ENCODE measurements around the gene CPPED1.

Gene CPPED1

DNA sequence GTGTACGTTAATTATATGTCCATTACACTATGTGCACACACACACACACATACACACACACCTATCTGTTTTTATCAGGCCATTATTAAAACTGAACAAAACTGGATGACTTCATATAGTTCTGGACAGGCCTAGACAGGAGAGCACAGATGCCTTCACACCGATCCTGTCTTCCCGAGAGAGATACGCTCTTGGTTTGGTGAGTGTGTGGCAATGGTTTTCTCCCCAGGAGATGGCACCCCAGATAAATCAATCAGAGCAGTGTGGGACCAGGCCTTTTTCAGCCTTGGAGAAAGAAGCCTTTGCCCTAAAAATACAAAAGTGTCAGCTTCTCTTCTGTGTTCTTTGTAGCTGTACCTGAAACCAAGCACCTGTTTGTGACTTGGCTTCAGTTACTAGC, 83.7 kb downstream of the CPPED1 start:
- Histone ChIP-seq H3K36me3 (ENCODE audit: control insufficient read depth, insufficient read depth, low read length) (no peaks in the 10 kb centered on the region), H3K4me3 (ENCODE audit: insufficient read depth, low read depth, low read length) (no peak overlapping the region), H3K27ac (ENCODE audit: insufficient read depth, low read depth, low read length, poor library complexity, severe bottlenecking) (no peak overlapping the region), H3K9me3 (ENCODE audit: control insufficient read depth, low read length) (no peaks in the 10 kb centered on the region), H3K4me1 (ENCODE audit: control insufficient read depth, insufficient read depth, low read length) (peaks cover 6% of the 10 kb centered on the region), H3K27me3 (ENCODE audit: control insufficient read depth, insufficient read depth, low read length, poor library complexity, severe bottlenecking) (no peaks in the 10 kb centered on the region)
- 95 to 99% methylated on average over 4 of the region's 4 CpGs for WGBS, 2 experiments

DNA sequence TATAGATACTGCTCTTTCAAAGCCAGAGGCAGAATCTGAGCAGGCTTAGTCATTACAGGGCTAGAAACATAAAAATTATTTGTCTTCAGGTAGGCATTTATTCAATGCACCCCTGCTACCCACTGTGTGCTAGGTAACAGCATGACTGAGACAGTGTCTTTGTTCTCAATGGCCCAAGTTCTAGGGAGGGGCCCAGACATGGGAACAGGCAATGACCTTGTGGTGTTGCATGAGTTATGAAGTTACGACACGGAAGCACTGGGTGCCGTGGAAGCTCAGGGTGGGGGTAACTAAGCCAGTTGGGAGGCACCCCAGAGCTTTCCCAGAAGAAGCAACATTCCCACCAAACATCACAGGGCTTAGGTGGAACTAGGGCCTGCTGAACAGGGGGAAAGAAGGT, 87.0 kb downstream of the CPPED1 start:
- Histone ChIP-seq H3K4me3 (ENCODE audit: insufficient read depth, low read depth, low read length) (no peak overlapping the region), H3K9me3 (ENCODE audit: control insufficient read depth, low read length) (no peaks in the 10 kb centered on the region), H3K27ac (ENCODE audit: insufficient read depth, low read depth, low read length, poor library complexity, severe bottlenecking) (no peak overlapping the region), H3K27me3 (ENCODE audit: control insufficient read depth, insufficient read depth, low read length, poor library complexity, severe bottlenecking) (no peaks in the 10 kb centered on the region), H3K36me3 (ENCODE audit: control insufficient read depth, insufficient read depth, low read length) (no peaks in the 10 kb centered on the region), H3K4me1 (ENCODE audit: control insufficient read depth, insufficient read depth, low read length) (no peaks in the 10 kb centered on the region)
- WGBS, 2 experiments: 90 to 100% methylated on average over 2 to 3 of the region's 3 CpGs

DNA sequence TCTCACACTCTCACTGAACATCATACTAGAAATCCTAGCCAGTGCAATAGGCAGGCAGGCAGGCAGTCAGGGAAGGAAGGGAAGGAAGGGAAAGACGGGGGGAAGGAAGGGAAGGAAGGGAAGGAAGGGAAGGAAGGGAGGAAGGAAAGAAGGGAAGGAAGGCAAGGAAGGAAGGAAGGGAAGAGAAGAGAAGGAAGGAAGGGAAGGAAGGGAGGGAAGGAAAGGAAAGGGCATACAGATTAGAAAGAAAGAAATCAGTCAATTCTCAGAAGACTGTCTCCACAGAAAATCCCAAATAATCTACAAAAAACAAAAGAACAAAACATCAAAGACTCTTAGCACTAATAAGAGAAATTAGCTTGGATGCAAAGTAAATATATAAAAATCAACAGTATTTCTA, 93.9 kb downstream of the CPPED1 start:
- 78 to 87% methylated on average over 1 of the region's 1 CpG for WGBS, 2 experiments
- H3K4me1 ChIP-seq (ENCODE audit: control insufficient read depth, insufficient read depth, low read length): no peaks in the 10 kb centered on the region
- no peak overlapping the region for H3K27ac ChIP-seq (ENCODE audit: insufficient read depth, low read depth, low read length, poor library complexity, severe bottlenecking)
- no peaks in the 10 kb centered on the region for H3K9me3 ChIP-seq (ENCODE audit: control insufficient read depth, low read length)
- H3K36me3 ChIP-seq (ENCODE audit: control insufficient read depth, insufficient read depth, low read length): no peaks in the 10 kb centered on the region
- H3K4me3 ChIP-seq (ENCODE audit: insufficient read depth, low read depth, low read length): no peak overlapping the region
- H3K27me3 ChIP-seq (ENCODE audit: control insufficient read depth, insufficient read depth, low read length, poor library complexity, severe bottlenecking): no peaks in the 10 kb centered on the region

DNA sequence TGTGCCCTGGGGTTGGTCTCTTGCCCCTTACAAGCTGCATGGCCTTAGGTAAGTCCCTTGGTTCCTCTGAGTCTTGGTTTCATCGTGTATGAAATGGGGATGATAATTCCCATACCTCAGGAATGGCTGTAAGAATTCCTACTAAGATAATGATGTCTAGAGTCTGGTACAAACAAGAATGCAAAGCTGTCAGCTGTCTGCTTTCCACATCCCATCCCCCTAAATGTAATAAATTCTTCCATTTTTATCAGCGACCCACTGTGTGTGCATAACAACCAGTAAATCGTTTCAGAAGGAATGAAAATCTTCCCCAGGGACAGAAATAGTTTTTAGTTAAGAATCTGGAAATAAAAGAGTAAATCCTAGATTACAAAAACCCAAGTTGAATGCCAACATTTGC, 95.4 kb downstream of the CPPED1 start:
- no peaks in the 10 kb centered on the region for H3K9me3 ChIP-seq (ENCODE audit: control insufficient read depth, low read length)
- H3K27me3 ChIP-seq (ENCODE audit: control insufficient read depth, insufficient read depth, low read length, poor library complexity, severe bottlenecking): no peaks in the 10 kb centered on the region
- 94% methylated on average over 3 of the region's 3 CpGs; no CpG with 5 or more reads in 1 of the 2 experiments for WGBS, 2 experiments
- H3K27ac ChIP-seq (ENCODE audit: insufficient read depth, low read depth, low read length, poor library complexity, severe bottlenecking): no peak overlapping the region
- no peaks in the 10 kb centered on the region for H3K4me1 ChIP-seq (ENCODE audit: control insufficient read depth, insufficient read depth, low read length)
- H3K36me3 ChIP-seq (ENCODE audit: control insufficient read depth, insufficient read depth, low read length): no peaks in the 10 kb centered on the region
- no peak overlapping the region for H3K4me3 ChIP-seq (ENCODE audit: insufficient read depth, low read depth, low read length)

DNA sequence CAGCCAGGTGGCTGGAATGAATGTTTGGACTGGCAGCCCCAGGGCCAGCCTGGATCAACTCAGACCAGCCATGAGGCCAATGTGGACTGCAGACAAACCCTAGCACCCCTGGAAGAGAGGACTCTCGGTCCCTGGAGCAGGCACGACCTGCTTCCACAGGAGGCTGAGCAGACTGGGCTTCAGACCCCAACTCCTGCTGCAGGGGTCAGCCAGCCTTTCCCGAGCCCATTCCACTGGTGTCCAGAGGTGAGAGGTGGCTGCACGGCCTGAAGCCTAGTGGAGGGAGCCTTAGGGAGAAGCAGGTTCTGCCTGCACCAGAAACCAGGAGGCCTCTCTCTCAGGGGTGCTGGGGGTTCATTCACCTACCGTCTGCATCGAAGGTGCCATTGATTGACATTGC, 97.1 kb downstream of the CPPED1 start:
- H3K4me1 ChIP-seq (ENCODE audit: control insufficient read depth, insufficient read depth, low read length): no peaks in the 10 kb centered on the region

DNA sequence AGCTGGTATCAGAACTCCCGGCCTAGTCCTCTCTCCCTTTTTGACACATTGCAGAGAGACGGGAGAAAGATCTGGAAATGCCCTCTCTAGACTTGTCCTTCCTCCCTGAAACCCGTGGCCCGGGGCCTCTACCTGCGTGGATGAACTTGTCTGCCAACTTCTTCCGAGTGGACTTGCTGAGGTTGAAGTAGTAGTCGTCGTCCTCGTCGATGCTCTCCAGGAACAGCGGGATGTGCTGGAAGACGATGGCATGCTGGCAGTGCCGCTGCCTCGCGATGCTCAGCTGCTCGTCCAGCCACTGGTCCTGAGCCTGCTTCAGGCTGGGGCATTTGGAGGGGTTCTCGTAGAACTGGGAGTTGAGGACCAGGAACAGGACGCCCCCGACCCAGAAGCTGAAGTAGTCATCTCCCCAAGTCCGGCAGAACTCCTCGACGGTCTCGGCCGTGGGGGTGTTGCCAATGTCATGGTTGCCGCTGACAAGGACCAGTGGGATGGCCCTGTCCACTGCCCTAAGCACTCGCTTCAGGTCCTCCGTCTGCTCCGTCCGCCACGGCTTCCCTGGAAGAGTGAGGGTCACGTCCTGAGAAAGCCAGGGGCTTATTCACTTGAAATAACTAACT, 99.1 kb downstream of the CPPED1 start:
- H3K4me3 ChIP-seq (ENCODE audit: insufficient read depth, low read depth, low read length): no peak overlapping the region
- no peak overlapping the region for H3K27ac ChIP-seq (ENCODE audit: insufficient read depth, low read depth, low read length, poor library complexity, severe bottlenecking)
- H3K4me1 ChIP-seq (ENCODE audit: control insufficient read depth, insufficient read depth, low read length): no peaks in the 10 kb centered on the region
- H3K9me3 ChIP-seq (ENCODE audit: control insufficient read depth, low read length): no peaks in the 10 kb centered on the region
- H3K27me3 ChIP-seq (ENCODE audit: control insufficient read depth, insufficient read depth, low read length, poor library complexity, severe bottlenecking): no peaks in the 10 kb centered on the region
- H3K36me3 ChIP-seq (ENCODE audit: control insufficient read depth, insufficient read depth, low read length): no peaks in the 10 kb centered on the region
- WGBS, 2 experiments: 94 to 96% methylated on average over 30 to 31 of the region's 31 CpGs

More for the DNA sequence above, 97.1 kb downstream of the CPPED1 start:
- Histone ChIP-seq H3K27ac (ENCODE audit: insufficient read depth, low read depth, low read length, poor library complexity, severe bottlenecking) (no peak overlapping the region), H3K9me3 (ENCODE audit: control insufficient read depth, low read length) (no peaks in the 10 kb centered on the region), H3K27me3 (ENCODE audit: control insufficient read depth, insufficient read depth, low read length, poor library complexity, severe bottlenecking) (no peaks in the 10 kb centered on the region), H3K4me3 (ENCODE audit: insufficient read depth, low read depth, low read length) (no peak overlapping the region), H3K36me3 (ENCODE audit: control insufficient read depth, insufficient read depth, low read length) (no peaks in the 10 kb centered on the region)
- 94% methylated on average over 6 of the region's 6 CpGs for WGBS, 2 experiments

DNA sequence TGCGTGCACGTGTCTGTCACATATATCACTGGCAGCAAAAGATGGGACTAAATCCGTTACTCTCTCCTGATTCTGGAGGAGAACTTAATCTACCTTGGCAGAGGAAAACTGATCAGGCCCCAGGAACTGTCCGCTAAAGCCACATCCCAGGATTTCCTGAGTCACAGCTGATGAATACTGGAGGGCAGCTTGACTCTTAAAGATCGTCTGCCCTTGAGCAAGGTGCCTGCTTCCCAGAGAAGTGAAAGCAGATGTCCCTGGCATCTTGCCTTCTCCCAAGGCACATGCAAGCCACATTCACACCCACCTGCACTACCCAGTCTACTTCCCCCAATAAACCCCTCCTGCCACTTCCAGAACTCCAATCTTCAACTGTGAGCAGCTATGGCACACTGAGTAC, 99.8 kb downstream of the CPPED1 start:
- H3K27ac ChIP-seq (ENCODE audit: insufficient read depth, low read depth, low read length, poor library complexity, severe bottlenecking): no peak overlapping the region
- 94 to 97% methylated on average over 5 of the region's 5 CpGs for WGBS, 2 experiments

DNA sequence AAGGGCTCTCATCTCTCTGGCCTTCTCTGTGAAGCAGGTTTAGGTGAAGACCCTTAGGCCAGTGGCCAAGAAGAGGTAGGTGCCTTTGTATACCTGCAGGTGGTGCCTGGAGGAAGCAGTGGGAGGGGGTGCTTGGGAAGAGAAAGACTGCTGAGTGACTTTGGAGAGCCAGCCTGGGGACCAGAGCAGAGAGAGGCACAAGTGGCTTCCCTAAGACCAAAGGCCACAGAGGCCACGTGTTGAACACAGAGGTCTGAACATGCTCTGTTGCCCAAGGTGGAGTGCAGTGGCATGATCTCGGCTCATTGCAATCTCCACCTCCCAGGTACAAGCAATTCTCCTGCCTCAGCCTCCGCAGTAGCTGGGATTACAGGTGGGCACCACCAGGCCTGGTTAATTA, 103.5 kb downstream of the CPPED1 start:
- no peaks in the 10 kb centered on the region for H3K27me3 ChIP-seq (ENCODE audit: control insufficient read depth, insufficient read depth, low read length, poor library complexity, severe bottlenecking)
- 89% methylated on average over 3 of the region's 3 CpGs for WGBS, 2 experiments
- H3K4me3 ChIP-seq (ENCODE audit: insufficient read depth, low read depth, low read length): no peak overlapping the region
- H3K36me3 ChIP-seq (ENCODE audit: control insufficient read depth, insufficient read depth, low read length): no peaks in the 10 kb centered on the region
- H3K27ac ChIP-seq (ENCODE audit: insufficient read depth, low read depth, low read length, poor library complexity, severe bottlenecking): no peak overlapping the region
- H3K4me1 ChIP-seq (ENCODE audit: control insufficient read depth, insufficient read depth, low read length): no peaks in the 10 kb centered on the region
- H3K9me3 ChIP-seq (ENCODE audit: control insufficient read depth, low read length): no peaks in the 10 kb centered on the region

More for the DNA sequence above, 99.8 kb downstream of the CPPED1 start:
- H3K4me1 ChIP-seq (ENCODE audit: control insufficient read depth, insufficient read depth, low read length): no peaks in the 10 kb centered on the region
- no peaks in the 10 kb centered on the region for H3K27me3 ChIP-seq (ENCODE audit: control insufficient read depth, insufficient read depth, low read length, poor library complexity, severe bottlenecking)
- H3K4me3 ChIP-seq (ENCODE audit: insufficient read depth, low read depth, low read length): no peak overlapping the region
- no peaks in the 10 kb centered on the region for H3K36me3 ChIP-seq (ENCODE audit: control insufficient read depth, insufficient read depth, low read length)
- H3K9me3 ChIP-seq (ENCODE audit: control insufficient read depth, low read length): no peaks in the 10 kb centered on the region

GRCh38 chr16:12699161-12699560, 104.5 kb downstream of the CPPED1 start:
- H3K4me3 ChIP-seq (ENCODE audit: insufficient read depth, low read depth, low read length): no peak overlapping the region
- no peaks in the 10 kb centered on the region for H3K4me1 ChIP-seq (ENCODE audit: control insufficient read depth, insufficient read depth, low read length)
- no peaks in the 10 kb centered on the region for H3K27me3 ChIP-seq (ENCODE audit: control insufficient read depth, insufficient read depth, low read length, poor library complexity, severe bottlenecking)
- no peaks in the 10 kb centered on the region for H3K9me3 ChIP-seq (ENCODE audit: control insufficient read depth, low read length)
- WGBS, 2 experiments: 93 to 97% methylated on average over 6 to 7 of the region's 7 CpGs
- no peaks in the 10 kb centered on the region for H3K36me3 ChIP-seq (ENCODE audit: control insufficient read depth, insufficient read depth, low read length)
- H3K27ac ChIP-seq (ENCODE audit: insufficient read depth, low read depth, low read length, poor library complexity, severe bottlenecking): no peak overlapping the region

DNA sequence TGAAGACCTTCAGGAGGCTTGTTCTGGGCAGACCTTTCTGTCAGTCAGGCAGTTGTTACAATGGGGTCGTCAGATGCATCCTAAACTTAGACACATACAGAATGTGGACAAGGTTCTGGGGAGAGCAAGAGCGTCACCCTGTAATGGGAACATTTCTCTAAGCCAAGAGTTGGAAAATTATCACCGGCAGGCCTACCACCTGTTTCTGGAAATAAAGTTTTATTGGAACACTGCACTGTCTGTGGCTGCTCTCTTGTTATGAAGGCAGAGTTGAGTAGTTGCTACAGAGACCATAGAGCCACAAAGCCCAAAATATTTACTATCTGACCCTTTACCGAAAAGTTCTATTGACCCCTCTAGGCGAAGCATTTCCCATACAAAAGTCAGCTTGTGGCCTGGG, 106.2 kb downstream of the CPPED1 start:
- Histone ChIP-seq H3K27ac (ENCODE audit: insufficient read depth, low read depth, low read length, poor library complexity, severe bottlenecking) (no peak overlapping the region), H3K36me3 (ENCODE audit: control insufficient read depth, insufficient read depth, low read length) (no peaks in the 10 kb centered on the region), H3K4me1 (ENCODE audit: control insufficient read depth, insufficient read depth, low read length) (no peaks in the 10 kb centered on the region), H3K4me3 (ENCODE audit: insufficient read depth, low read depth, low read length) (no peak overlapping the region), H3K9me3 (ENCODE audit: control insufficient read depth, low read length) (no peaks in the 10 kb centered on the region), H3K27me3 (ENCODE audit: control insufficient read depth, insufficient read depth, low read length, poor library complexity, severe bottlenecking) (no peaks in the 10 kb centered on the region)
- 70 to 75% methylated on average over 5 of the region's 5 CpGs for WGBS, 2 experiments

- Histone ChIP-seq H3K4me1 (ENCODE audit: control insufficient read depth, insufficient read depth, low read length) (no peaks in the 10 kb centered on the region), H3K27ac (ENCODE audit: insufficient read depth, low read depth, low read length, poor library complexity, severe bottlenecking) (no peak overlapping the region), H3K36me3 (ENCODE audit: control insufficient read depth, insufficient read depth, low read length) (no peaks in the 10 kb centered on the region), H3K9me3 (ENCODE audit: control insufficient read depth, low read length) (no peaks in the 10 kb centered on the region), H3K27me3 (ENCODE audit: control insufficient read depth, insufficient read depth, low read length, poor library complexity, severe bottlenecking) (no peaks in the 10 kb centered on the region), H3K4me3 (ENCODE audit: insufficient read depth, low read depth, low read length) (no peak overlapping the region)
- WGBS, 2 experiments: 94 to 95% methylated on average over 5 of the region's 5 CpGs
These were observed 108.2 kb downstream of the CPPED1 start for GRCh38 chr16:12695454-12695853.

All from ectodermal cell (in vitro differentiated cells).